SIG-M5 (cell line): Measurements from ENCODE around the gene HOXD10.

ENCODE experiments used
- DNase-seq: peaks from one replicate; lab custom pipeline; 2025; lab: John Stamatoyannopoulos, UW

The HOXD10 gene

GRCh38 chr2:176136374-176137251, 20.0 kb downstream of the HOXD10 start:
- no peak for DNase-seq

GRCh38 chr2:176137252-176137580, 20.6 kb downstream of the HOXD10 start:
- no peak for DNase-seq

- DNase-seq = no peak
These were observed 21.3 kb downstream of the HOXD10 start for GRCh38 chr2:176137906-176138305.

- DNase-seq = no peak
These were observed 21.9 kb downstream of the HOXD10 start for GRCh38 chr2:176138526-176138922.

GRCh38 chr2:176138923-176139660, 22.5 kb downstream of the HOXD10 start:
- DNase-seq = no peak

- no peak for DNase-seq
These were observed 23.3 kb downstream of the HOXD10 start for GRCh38 chr2:176139661-176140512.

- DNase-seq = no peak
These were observed 24.1 kb downstream of the HOXD10 start for GRCh38 chr2:176140513-176141317.

- DNase-seq = no peak
These were observed 25.7 kb downstream of the HOXD10 start for GRCh38 chr2:176142281-176142680.

- no peak for DNase-seq
These were observed 28.7 kb downstream of the HOXD10 start for GRCh38 chr2:176145085-176145969.

GRCh38 chr2:176146101-176146500, 29.5 kb downstream of the HOXD10 start:
- DNase-seq = no peak

GRCh38 chr2:176146645-176147044, 30.1 kb downstream of the HOXD10 start:
- no peak for DNase-seq

GRCh38 chr2:176147210-176147799, 30.7 kb downstream of the HOXD10 start:
- no peak for DNase-seq

- no peak for DNase-seq
These were observed 31.4 kb downstream of the HOXD10 start for GRCh38 chr2:176147800-176148496.

- no peak for DNase-seq
These were observed 32.3 kb downstream of the HOXD10 start for GRCh38 chr2:176148751-176149421.

GRCh38 chr2:176149481-176149938, 32.9 kb downstream of the HOXD10 start:
- no peak for DNase-seq

GRCh38 chr2:176149939-176150583, 33.5 kb downstream of the HOXD10 start:
- no peak for DNase-seq

- DNase-seq = no peak
These were observed 34.2 kb downstream of the HOXD10 start for GRCh38 chr2:176150584-176151441.
